C1 segment of cervical spinal cord (tissue), 14 donors: ENCODE results near the gene IGFBP5.

Experiments
- DNase-seq, 14 donors: peaks; one replicate each; lab custom pipeline; 2025; lab: John Stamatoyannopoulos, UW

Gene IGFBP5

DNA sequence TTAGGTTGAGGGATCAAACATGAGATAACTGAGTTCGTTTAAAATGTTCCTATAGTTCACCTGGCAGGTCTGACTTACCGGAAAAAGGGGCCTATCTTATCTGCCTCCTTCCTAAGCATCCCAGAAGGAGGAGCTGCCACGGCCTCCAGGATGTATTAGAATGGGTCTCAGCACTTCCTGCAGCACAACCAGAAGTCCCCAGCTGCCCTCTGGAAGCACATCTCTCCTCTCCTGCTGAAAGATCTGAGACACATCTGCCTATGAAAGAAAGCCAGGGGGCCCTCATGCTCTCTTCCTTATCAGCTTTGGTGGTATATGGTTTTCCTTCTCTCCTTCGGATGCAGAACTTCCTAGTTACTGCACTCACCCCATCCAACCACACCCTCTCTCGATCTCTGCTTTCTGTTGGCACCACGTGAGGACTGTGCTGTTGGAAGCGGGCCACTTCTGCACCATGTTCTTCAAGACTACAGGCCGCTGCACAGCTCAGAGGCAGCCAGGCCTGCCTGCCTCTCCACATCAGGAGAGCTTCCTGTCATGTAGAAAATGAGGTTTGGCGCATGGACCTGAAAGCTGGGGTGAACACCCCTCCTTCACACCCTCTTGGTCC, 6.5 kb downstream of the IGFBP5 start:
- no peak for DNase-seq

GRCh38 chr2:216687646-216688045, 7.7 kb downstream of the IGFBP5 start:
- DNase-seq, result no peak

GRCh38 chr2:216687111-216687510, 8.2 kb downstream of the IGFBP5 start:
- no peak for DNase-seq

GRCh38 chr2:216685327-216685875, 9.9 kb downstream of the IGFBP5 start:
- no peak for DNase-seq

GRCh38 chr2:216683846-216684245, 11.5 kb downstream of the IGFBP5 start:
- no peak for DNase-seq

- DNase-seq, result no peak
Measured at GRCh38 chr2:216681683-216682082, 13.7 kb downstream of the IGFBP5 start.

DNA sequence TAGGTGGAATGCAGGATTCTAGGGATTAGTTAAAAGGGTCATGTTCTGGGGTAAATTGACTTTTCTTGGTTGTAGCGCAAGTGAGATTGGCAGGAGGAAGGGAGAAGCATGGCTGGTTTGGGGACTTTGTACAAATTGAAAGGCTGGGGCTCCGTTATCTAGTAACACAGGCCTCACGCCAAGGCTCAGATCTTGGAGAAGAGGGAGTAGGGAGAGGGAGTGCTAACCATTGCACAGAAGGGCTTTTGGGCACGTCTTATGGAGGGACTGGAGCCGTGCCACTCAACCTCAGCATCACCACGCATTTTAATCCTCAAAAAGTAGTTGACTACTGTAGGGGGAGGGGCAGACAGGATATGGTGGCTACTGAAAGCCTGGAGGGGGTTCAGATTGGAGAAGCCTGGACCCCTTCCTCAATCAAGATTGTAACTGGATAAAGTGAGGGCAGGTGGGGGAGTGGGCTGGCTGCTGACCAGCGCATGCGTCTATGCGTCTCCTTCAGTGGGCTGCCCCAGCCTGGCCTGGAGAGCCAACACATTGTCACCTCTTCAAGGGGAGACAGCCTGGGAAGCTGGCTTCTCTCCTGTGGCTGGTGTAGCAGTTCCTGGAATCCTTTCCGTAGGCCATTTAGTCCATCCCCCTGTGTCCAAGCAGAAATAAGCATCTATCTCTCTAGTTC, 14.3 kb downstream of the IGFBP5 start:
- DNase-seq, result no peak

- no peak for DNase-seq
Measured at GRCh38 chr2:216679658-216680024, 15.7 kb downstream of the IGFBP5 start.

DNA sequence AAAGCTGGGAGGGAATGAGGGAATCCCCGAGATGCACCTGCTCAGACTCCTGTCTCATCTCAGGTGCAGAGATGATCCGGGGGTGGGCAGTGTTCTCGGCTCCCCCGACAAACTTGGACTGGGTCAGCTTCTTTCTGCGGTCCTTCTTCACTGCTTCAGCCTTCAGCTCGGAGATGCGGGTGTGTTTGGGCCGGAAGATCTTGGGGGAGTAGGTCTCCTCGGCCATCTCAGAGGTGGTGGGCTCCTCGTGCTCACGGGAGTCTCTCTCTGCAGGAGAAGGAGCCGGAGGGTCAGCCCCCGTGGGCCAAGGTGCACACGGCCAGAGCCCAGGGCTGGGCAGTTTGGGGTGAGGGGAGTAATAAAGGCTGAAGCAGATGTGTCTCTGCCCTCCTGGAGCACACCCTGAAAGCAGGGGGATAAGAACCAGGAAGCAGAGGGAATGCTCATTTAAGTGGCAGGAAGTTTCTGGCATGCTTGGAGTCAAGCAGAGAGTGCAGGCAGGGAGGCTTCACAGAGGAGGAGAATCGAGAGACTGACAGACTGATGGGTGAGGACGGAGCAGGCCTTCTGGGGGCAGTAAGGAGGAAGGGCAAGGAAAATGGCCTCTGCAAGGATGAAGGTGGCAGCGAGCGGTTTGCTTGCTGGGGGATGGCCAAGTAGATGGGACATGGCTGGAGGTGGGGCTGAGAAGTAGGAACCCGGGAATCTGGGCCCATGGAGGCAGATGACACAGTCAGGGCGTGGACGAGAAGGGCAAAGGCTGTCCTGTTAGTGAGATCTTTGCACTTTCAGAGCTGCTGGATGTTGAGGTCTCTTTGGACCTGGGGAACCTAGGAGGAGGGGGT, 16.3 kb downstream of the IGFBP5 start:
- no peak for DNase-seq

DNA sequence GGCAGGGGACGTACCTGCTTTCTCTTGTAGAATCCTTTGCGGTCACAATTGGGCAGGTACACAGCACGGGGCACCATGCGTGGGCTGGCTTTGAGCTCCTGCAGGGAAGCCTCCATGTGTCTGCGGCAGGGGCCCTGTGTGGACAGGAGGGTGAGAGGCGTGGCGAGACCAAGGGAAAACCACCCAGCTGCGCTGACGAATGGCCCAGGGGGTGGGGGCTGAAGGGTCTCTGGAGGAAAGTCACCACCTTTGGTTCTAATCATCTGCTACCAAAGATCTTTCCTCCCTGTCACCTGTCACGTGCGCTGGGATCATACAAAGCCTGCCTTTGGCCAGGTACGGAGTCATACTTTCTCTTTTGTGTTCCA, 17.3 kb downstream of the IGFBP5 start:
- DNase-seq, result no peak

GRCh38 chr2:216677439-216678097, 17.8 kb downstream of the IGFBP5 start:
- DNase-seq, result no peak

DNA sequence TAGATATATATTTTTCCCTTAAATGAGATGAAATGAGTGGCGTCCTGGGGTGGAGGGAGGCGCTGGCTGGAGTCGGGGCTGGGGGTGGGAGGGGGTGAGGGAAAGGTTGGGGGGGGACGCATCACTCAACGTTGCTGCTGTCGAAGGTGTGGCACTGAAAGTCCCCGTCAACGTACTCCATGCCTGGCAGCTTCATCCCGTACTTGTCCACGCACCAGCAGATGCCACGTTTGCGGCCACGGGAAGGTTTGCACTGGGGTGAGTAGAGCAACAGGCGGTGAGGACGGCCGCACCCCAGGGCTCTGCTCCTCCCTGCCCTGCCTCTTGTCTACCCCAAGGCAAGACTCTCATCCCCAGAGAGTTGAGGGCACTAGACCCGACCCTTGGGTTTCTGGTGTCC, 18.7 kb downstream of the IGFBP5 start:
- DNase-seq, result no peak

- no peak for DNase-seq
Measured at GRCh38 chr2:216674376-216674775, 21.0 kb downstream of the IGFBP5 start.

GRCh38 chr2:216673609-216674008, 21.7 kb downstream of the IGFBP5 start:
- no peak for DNase-seq

GRCh38 chr2:216673021-216673420, 22.3 kb downstream of the IGFBP5 start:
- no peak for DNase-seq

GRCh38 chr2:216672466-216672865, 22.9 kb downstream of the IGFBP5 start:
- no peak for DNase-seq

DNA sequence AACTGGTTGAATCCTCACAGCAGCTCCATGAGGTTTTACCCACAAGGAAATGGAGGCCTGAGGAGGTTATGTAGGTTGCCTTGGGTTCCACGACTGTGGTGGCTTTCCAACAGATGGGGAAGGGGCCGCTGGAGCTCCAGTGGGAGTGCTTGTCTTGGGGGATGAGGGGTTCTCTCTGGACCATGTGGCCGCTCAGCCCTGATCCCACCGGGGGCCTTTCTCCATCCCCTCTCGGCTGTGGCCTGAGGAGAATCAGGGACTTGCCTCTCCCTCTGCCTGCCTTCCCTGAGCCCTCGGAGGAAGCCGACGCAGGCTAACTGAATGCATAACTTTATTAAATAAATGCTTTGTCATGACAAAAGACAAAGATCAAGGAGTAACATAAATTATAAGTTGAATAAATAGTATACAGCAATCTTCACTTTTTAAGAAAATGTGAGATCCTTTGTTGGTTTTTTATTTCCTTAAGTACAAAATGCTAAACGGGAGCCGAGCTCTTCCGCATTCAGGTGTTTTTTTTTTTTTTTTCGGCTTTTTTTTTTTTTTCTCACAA, 23.5 kb downstream of the IGFBP5 start:
- DNase-seq, result no peak

GRCh38 chr2:216671081-216671411, 24.3 kb downstream of the IGFBP5 start:
- DNase-seq, result no peak

GRCh38 chr2:216670266-216671080, 24.9 kb downstream of the IGFBP5 start:
- no peak for DNase-seq

GRCh38 chr2:216666461-216667233, 28.7 kb downstream of the IGFBP5 start:
- DNase-seq, result peak in 11 of 14 donors; percentile 14 to 70 (median 45)
